MG63 (cell line): Measurements from ENCODE around the gene LIN7C. TPM values are rescaled to one million over a fixed set of nuclear protein-coding genes. Genes with fewer than 3 reads are reported as not detected.
"Not testable (repeated sequence)": the region's sequence is repeated elsewhere in the genome, so short reads cannot be mapped to it uniquely, and the experiment has no call there.

Experiments
- DNase-seq: peaks from one replicate; pipeline ENCODE4 v3.0.0-alpha.2; 2020
- H3K27me3 ChIP-seq: fragments of 250-450 bp; sonication (Bioruptor Pico); 2 replicates; pipeline ENCODE4 v1.5.1; 2020; ENCODE audit warnings: mild to moderate bottlenecking, moderate library complexity
- H3K36me3 ChIP-seq: fragments of 250-450 bp; sonication (Bioruptor Pico); 2 replicates; pipeline ENCODE4 v1.5.1; 2020; ENCODE audit warnings: mild to moderate bottlenecking, moderate library complexity
- H3K4me3 ChIP-seq: fragments of 250-450 bp; sonication (Bioruptor Pico); 2 replicates; pipeline ENCODE4 v1.5.1; 2020; ENCODE audit warnings: mild to moderate bottlenecking, moderate library complexity
- H3K9me3 ChIP-seq: fragments of 250-450 bp; sonication (Bioruptor Pico); 2 replicates; pipeline ENCODE4 v1.5.1; 2020; ENCODE audit warnings: mild to moderate bottlenecking, moderate library complexity
- total RNA-seq: library from RNA; depleted of rRNA; stranded (reverse); fragments of >200 nt; shearing (Covaris generic); gene quantifications from 2 replicates; pipeline ENCODE4 v1.2.3, GENCODE V29; 2014; ENCODE audit warnings: low replicate concordance

The LIN7C gene
- total RNA-seq, 1 experiment from 2014 or later = 18.0 TPM

DNA sequence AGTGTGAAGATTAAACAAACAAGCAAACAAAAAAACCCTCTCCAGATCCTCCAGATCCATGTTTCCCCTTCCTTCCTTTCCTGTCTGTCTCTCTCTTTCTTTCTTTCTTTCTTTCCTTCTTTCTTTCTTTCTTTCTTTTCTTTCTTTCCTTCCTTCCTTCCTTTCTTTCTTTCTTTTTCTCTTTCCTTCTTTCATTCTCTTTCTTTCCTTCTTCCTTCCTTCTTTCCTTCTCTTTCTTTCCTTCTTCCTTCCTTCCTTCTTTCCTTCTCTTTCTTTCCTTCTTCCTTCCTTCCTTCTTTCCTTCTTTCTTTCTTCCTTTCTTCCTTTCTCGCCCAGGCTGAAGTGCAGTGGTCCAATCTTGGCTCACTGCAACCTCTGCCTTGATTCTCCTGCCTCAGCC, 10.9 kb upstream of the LIN7C start:
- not testable (repeated sequence) for DNase-seq, H3K27me3 ChIP-seq, H3K4me3 ChIP-seq, H3K9me3 ChIP-seq, H3K36me3 ChIP-seq

DNA sequence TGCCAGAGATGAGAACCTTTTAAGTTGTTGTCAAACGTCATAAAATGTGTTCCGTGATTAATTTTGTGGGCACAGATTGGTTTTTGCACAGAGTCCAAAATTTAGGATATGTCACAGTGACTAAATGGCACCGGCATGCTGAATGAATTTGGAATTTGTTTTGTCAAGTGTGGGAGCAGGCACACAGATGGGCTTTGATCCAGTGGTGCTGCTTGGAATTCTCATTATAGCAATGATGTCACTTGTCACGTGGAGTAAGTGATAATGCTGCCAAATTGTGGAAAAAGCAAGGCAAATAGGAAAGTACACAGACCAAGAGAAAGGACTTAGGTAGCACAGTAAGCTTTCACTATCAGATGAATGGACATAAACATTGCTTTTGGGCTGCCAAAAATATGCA, 8.0 kb upstream of the LIN7C start:
- Histone ChIP-seq H3K4me3 (no peak overlapping the region), H3K36me3 (no peaks in the 10 kb centered on the region)
- DNase-seq = peak; percentile 74

GRCh38 chr11:27514076-27514475, 7.5 kb upstream of the LIN7C start:
- peak; percentile 59 for DNase-seq
- no peaks in the 10 kb centered on the region; the same call in 1 of the 2 replicates for H3K9me3 ChIP-seq
- H3K36me3 ChIP-seq = no peaks in the 10 kb centered on the region
- no peak overlapping the region for H3K4me3 ChIP-seq
- no peaks in the 10 kb centered on the region for H3K27me3 ChIP-seq

More for the DNA sequence above, 8.0 kb upstream of the LIN7C start:
- Histone ChIP-seq H3K27me3 (no peaks in the 10 kb centered on the region), H3K9me3 (no peaks in the 10 kb centered on the region; the same call in 1 of the 2 replicates)

DNA sequence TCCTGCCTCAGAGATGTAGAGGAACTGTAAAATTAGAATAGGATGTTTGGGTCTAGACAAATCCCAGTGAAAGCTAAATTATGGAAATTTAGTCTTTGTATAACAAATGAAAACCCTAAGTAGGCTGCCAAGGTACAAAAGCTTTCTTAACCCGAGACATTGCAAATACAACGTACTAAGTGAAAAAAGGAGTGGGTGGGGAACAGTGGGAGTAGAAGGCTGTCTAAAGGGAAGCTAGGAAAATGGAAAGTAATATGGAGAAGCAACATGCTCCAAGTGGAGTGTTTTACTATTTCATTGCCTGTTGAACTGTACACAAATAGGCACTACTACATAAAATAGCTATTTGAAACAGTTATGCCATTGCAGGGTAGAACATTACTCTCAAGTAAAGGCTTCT, 6.8 kb upstream of the LIN7C start:
- no peaks in the 10 kb centered on the region for H3K27me3 ChIP-seq
- H3K4me3 ChIP-seq = no peak overlapping the region
- no peaks in the 10 kb centered on the region for H3K36me3 ChIP-seq
- H3K9me3 ChIP-seq = no peaks in the 10 kb centered on the region; the same call in 1 of the 2 replicates
- no peak for DNase-seq

- H3K9me3 ChIP-seq = no peaks in the 10 kb centered on the region; the same call in 1 of the 2 replicates
- DNase-seq = no peak
- H3K4me3 ChIP-seq = no peak overlapping the region
- no peaks in the 10 kb centered on the region for H3K27me3 ChIP-seq
- H3K36me3 ChIP-seq = no peaks in the 10 kb centered on the region
These were observed 5.7 kb upstream of the LIN7C start for GRCh38 chr11:27512238-27512637.

DNA sequence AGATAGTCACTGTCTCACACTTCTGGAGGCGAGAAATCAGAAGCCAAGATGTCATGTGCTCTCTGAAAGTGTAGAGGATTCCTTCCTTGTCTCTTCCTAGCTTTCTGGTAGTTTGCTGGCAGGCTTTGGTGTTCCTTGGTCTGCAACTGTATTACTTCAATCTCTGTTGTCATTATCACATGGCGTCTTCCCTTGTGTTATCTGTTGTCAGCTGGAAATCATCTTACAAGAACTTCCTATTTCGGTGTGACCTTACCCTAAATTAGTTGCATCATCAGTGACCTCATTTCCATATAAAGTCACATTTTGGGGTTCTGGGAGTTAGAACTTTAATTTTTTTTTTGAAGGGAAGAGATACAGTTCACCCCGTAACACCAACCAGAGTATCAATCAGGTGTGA, 3.3 kb upstream of the LIN7C start:
- Histone ChIP-seq H3K9me3 (no peaks in the 10 kb centered on the region), H3K36me3 (peaks cover 2% of the 10 kb centered on the region; the same call in 1 of the 2 replicates), H3K27me3 (no peaks in the 10 kb centered on the region), H3K4me3 (no peak overlapping the region)
- DNase-seq = no peak

- Histone ChIP-seq H3K27me3 (no peaks in the 10 kb centered on the region), H3K4me3 (peak overlapping the region; percentile 72), H3K36me3 (peaks cover 8% of the 10 kb centered on the region), H3K9me3 (no peaks in the 10 kb centered on the region)
- DNase-seq = no peak
These were observed 1.2 kb upstream of the LIN7C start for GRCh38 chr11:27507557-27508322.

- peaks cover 13% of the 10 kb centered on the region for H3K36me3 ChIP-seq
- DNase-seq = no peak
- H3K9me3 ChIP-seq = no peaks in the 10 kb centered on the region
These were observed 788 bp downstream of the LIN7C start for GRCh38 chr11:27505781-27506180.

DNA sequence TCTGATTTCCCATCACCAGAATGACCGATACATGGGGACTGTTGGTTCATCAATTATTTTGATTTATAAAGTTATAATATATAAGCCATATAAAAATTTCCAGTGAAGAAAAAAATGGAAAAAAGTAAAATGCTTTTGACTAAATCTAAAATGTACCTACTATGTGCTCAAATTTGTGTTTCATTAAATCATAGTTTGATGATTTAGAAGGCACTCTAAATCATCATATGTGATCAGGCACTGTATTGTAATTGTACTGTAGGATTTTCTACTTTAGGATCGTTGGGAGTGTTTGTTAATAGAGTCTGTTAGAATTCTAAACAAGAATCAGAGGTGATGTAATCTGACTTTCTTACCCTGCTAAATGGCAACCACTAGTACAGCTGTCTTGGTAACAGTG, 2.4 kb downstream of the LIN7C start:
- H3K27me3 ChIP-seq = no peaks in the 10 kb centered on the region
- peaks cover 18% of the 10 kb centered on the region for H3K36me3 ChIP-seq
- H3K4me3 ChIP-seq = no peak overlapping the region
- H3K9me3 ChIP-seq = no peaks in the 10 kb centered on the region
- DNase-seq = no peak

More at GRCh38 chr11:27505781-27506180, 788 bp downstream of the LIN7C start:
- H3K27me3 ChIP-seq = no peaks in the 10 kb centered on the region
- peak overlapping the region; percentile 72 for H3K4me3 ChIP-seq

- Histone ChIP-seq H3K36me3 (peaks cover 35% of the 10 kb centered on the region), H3K4me3 (no peak overlapping the region), H3K9me3 (no peaks in the 10 kb centered on the region), H3K27me3 (no peaks in the 10 kb centered on the region)
- DNase-seq = no peak
These were observed 5.5 kb downstream of the LIN7C start for GRCh38 chr11:27501100-27501499.

- Histone ChIP-seq H3K27me3 (no peaks in the 10 kb centered on the region), H3K4me3 (no peak overlapping the region), H3K36me3 (peaks cover 38% of the 10 kb centered on the region), H3K9me3 (no peaks in the 10 kb centered on the region)
- DNase-seq = no peak
These were observed 8.7 kb downstream of the LIN7C start for GRCh38 chr11:27497911-27498310.

- Histone ChIP-seq H3K9me3 (no peaks in the 10 kb centered on the region), H3K36me3 (peaks cover 39% of the 10 kb centered on the region), H3K27me3 (no peaks in the 10 kb centered on the region), H3K4me3 (no peak overlapping the region)
- DNase-seq = no peak
These were observed 9.2 kb downstream of the LIN7C start for GRCh38 chr11:27497284-27497866.

DNA sequence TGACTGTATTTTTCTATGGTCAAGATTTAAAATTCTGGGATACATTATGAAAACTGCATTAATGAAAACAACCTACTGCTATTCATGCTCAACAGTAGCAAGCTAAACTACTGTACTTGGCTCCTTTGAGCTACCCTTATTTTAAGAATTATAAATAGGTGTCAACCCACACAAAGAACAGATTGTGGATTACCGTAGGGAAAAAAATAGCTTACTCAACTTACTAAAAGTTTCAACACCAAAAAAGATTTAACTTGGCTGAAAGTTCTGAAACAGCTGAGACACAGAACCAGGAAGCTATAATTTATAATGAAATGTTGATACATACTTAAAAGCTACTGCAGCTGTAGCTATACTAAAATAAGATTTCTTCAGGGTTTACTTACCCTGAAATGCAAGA, 10.1 kb downstream of the LIN7C start:
- Histone ChIP-seq H3K27me3 (no peaks in the 10 kb centered on the region), H3K4me3 (no peak overlapping the region), H3K36me3 (peaks cover 39% of the 10 kb centered on the region), H3K9me3 (no peaks in the 10 kb centered on the region)
- DNase-seq = no peak

- H3K27me3 ChIP-seq = no peaks in the 10 kb centered on the region
- H3K4me3 ChIP-seq = no peak overlapping the region
- H3K9me3 ChIP-seq = no peaks in the 10 kb centered on the region
- no peak for DNase-seq
- H3K36me3 ChIP-seq = peaks cover 43% of the 10 kb centered on the region
These were observed 10.8 kb downstream of the LIN7C start for GRCh38 chr11:27495710-27496300.

- no peaks in the 10 kb centered on the region for H3K27me3 ChIP-seq
- H3K36me3 ChIP-seq = peaks cover 16% of the 10 kb centered on the region
- no peaks in the 10 kb centered on the region for H3K9me3 ChIP-seq
- DNase-seq = no peak
- H3K4me3 ChIP-seq = no peak overlapping the region
These were observed 17.5 kb downstream of the LIN7C start for GRCh38 chr11:27489092-27489491.

DNA sequence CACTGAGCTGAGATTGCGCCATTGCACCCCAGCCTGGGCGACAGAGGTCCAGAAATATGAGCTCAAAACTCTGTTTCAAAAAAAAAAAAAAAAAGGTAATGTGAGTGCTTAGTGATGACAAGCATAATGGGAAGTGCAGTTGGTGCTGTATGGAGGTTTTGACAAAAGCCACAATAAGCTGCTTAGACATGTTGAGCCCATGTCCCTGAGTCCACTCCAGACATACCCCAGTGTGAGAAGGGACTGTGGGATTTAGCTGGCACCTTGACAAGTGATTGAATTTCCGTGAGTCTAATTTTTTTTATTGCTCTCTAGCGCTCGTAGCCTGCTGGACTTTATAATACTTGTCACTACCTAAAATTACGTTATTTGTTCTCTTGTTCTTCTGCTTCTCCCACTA, 18.9 kb downstream of the LIN7C start:
- Histone ChIP-seq H3K4me3 (no peak overlapping the region), H3K27me3 (no peaks in the 10 kb centered on the region), H3K9me3 (no peaks in the 10 kb centered on the region), H3K36me3 (peaks cover 8% of the 10 kb centered on the region)
- no peak for DNase-seq

DNA sequence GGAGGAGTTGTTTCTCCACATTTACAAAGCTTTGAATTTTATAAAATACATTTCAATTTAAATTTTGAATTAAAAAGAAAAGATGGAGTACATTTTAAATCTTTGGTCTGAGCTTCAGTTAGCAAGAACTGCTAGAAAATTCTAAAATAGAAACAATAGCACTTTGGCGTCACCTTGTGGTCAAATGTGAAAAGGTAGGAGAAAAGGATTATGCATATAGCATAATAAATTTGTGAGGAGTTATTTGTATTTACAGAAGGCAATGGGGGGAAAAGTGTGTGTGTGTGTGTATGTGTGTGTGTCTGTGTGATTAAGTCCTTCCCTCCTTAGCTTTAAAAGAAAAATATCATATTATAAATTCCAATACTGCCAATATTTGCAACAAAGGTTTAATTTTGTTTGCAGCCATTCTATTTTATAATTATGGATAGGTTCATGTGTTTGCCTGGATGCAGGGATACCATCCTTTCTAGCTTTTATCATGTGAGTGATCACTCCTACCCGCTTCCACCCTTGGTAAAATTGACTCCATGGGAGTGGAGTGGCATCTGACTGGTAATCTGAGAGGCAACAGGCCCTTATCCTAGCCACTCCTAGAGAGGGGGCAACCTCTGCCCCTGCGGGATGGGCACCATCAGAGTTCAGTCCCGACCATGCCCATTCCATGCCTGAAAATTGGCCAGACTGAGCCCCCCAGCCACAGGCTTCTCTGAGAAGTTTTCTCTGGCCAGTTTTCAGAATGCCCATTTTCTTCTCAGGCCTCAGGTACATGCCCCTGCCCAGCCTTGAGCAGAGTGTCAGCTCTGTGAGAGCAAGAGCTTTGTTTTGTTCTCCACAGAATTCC, 20.4 kb downstream of the LIN7C start:
- Histone ChIP-seq H3K27me3 (no peaks in the 10 kb centered on the region), H3K9me3 (no peaks in the 10 kb centered on the region), H3K36me3 (peaks cover 2% of the 10 kb centered on the region), H3K4me3 (no peak overlapping the region)
- DNase-seq = no peak
